ENCODE data around the gene FGL2.
A peak's percentile ranks its signal among the peaks of the same experiment; 100 is the strongest.
"Not testable (repeated sequence)": the region's sequence is repeated elsewhere in the genome, so short reads cannot be mapped to it uniquely, and the experiment has no call there.

The FGL2 gene

GRCh38 chr7:77199013-77199966 is at the start of gene FGL2:
Gene FGL2 (minus strand): TSS chr7:77199819. CDS start chr7:77199793, 26 bp downstream.
- DNase-seq (ENCODE audit: low read depth), result no peak

DNA sequence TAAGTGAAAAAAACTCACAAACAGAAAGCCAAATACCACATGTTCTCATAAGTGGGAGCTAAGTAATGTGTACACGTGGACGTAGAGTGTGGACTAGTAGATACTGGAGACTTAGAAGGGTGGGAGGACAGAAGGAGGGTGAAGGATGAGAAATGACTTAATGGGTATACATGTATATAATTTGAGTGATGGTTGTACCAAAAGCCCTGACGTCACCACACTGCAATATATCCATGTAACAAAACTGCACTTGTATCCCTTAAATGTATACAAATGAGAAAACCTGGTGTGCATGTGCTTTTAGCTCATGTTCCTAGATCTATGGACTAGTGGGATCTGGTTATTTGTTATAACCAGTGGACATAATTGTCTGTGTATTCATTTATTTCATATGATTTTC is 48.5 kb upstream of the FGL2 start:
- DNase-seq (ENCODE audit: low read depth), result no peak

DNA sequence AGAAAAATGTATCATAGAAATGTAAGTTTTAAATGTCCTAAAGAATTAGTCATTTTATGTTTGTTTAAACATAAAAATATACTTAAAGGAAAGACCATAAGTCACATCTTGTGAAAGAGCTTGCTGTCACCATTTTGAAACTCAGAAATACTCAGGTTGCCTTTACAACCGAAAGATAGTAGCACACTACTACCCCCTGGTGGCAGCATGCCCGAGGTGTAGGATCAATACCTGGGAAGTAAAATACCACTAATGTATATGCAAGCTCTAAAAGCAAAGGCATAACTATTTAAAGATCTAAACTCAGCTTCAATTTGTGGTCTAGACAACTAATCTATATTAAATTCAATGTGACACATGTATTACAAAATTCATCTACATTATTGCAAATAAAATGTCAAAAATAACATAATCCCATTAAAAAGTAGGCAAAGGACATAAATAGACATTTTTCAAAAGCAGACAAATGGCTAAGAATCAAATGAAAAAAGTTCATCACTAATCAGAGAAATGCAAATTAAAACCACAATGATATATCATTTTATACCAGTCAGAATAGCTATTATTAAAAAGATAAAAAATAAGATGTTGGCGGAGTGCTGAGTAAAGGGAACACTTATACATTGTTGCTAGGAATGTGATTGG is 47.7 kb upstream of the FGL2 start:
- DNase-seq (ENCODE audit: low read depth), result peak; percentile 70

DNA sequence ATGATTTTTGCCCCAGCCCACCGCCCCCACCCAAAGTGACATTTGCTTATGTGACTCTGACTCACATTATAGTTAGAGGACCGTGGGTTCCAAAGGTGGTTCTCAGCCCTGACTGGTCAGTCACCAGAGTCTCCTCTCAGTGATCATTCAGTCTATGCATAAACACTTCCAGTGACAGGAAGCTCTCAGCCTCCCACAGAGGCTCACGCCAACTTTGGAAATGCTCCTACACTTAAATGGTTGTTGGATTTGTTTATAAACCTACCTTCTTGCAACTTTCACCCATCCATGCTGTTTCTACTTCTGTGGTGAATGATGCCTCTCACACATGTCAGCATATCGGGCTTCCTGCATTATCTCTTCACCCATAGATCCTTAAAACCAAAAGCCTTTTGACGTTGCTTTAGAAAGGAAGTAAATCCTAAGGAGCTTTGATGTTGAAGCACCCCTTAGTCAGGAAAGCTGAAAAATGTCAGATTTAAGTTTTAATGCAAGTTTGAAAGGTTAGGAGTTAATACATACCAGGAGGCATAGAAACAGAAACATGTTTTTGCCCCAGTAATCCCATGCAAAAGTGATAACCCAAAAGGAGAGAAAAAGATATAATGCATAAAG is 46.5 kb upstream of the FGL2 start:
- no peak for DNase-seq (ENCODE audit: low read depth)

DNA sequence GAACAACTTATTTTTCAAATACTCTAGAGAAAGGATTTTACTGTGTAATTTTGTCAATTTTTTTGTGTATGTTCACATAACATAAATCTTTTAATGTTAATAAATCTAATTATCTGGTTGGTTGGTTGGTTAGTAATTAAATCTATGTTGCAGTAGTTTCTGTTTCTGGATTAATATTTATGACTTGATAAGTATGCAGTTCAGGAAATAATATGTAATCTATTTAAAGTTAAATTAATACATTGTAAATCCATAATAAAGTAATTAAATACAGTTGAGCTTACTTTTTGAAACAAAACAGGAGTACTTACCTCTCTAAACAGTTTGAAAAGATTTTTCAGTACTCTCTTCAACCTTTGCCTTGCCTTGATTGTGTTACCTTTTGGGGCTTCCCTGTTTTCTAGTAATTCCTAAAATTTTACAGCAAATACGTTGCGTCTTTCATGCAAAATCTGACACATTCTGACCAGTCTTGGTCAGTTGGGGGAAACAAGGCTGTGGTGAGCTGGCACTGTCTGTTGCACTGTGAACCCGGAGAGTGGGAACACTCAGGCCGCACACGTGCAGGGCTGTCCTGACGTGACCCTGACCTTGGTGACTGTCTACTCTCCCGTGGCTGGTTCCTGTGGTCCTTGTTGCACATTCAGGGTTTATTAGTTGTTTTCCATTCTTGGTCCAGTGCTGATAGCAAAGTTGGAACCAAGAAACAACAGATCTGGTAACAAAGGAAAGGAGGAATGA is 45.6 kb upstream of the FGL2 start:
- no peak for DNase-seq (ENCODE audit: low read depth)

- no peak for DNase-seq (ENCODE audit: low read depth)
Measured at GRCh38 chr7:77244222-77244934, 44.8 kb upstream of the FGL2 start.

- no peak for DNase-seq (ENCODE audit: low read depth)
Measured at GRCh38 chr7:77242554-77242953, 42.9 kb upstream of the FGL2 start.

GRCh38 chr7:77242068-77242467 is 42.4 kb upstream of the FGL2 start:
- DNase-seq (ENCODE audit: low read depth), result no peak

GRCh38 chr7:77239471-77239870 is 39.9 kb upstream of the FGL2 start:
- no peak for DNase-seq (ENCODE audit: low read depth)

GRCh38 chr7:77238703-77239136 is 39.1 kb upstream of the FGL2 start:
- no peak for DNase-seq (ENCODE audit: low read depth)

DNA sequence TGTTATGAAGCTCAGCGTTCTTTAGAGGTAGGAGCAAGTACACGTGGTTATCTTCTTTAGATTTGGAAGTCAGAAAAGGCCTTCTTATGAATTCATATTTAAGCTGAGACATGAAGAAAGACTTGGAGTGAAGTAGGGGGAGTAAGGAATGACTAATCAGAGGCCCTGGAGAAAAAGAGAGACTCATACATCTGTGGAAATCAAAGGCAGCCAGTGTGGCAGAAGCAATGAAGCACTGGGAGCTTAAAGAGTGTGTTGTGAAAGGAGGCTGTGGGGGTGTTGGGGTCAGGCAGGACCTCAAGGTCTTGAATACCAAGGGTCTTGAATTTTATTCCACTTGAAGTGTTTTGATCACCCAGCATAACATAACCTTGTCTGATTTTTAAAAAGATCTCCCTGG is 35.7 kb upstream of the FGL2 start:
- DNase-seq (ENCODE audit: low read depth), result no peak

DNA sequence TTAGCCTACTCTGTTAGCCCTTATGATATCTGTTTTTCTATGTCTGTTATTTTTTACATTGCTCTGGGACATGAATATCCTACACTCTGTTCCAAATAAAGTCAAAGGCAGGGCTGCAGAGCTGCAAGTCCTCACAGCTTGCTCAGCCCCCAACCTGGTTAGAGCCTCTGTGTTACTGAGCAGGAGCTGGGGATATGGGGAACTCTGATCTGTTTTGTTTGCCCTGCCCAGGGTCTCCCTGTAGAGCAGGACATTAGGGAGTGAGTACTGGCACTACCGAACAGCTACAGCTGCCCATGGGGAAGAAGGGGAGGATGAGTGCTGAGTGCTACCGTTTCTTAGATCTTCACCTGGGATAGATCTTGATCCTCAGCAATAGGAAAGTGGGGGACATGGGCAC is 32.8 kb upstream of the FGL2 start:
- DNase-seq (ENCODE audit: low read depth), result no peak

DNA sequence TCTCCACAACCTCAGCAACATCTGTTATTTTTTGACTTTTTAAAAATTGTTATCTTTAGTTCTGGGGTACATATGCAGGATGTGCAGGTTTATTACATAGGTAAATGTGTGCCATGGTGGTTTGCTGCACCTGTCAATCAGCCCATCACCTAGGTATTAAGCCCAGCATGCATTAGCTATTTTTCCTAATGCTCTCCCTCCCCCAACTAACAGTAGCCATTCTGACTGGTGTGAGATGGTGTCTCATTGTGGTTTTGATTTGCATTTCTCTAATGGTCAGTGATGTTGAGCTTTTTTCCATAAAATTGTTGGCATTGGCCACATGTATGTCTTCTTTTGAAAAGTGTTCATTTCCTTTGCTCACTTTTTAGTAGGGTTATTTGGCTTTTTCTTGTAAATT is 29.2 kb upstream of the FGL2 start:
- DNase-seq (ENCODE audit: low read depth), result not testable (repeated sequence)

DNA sequence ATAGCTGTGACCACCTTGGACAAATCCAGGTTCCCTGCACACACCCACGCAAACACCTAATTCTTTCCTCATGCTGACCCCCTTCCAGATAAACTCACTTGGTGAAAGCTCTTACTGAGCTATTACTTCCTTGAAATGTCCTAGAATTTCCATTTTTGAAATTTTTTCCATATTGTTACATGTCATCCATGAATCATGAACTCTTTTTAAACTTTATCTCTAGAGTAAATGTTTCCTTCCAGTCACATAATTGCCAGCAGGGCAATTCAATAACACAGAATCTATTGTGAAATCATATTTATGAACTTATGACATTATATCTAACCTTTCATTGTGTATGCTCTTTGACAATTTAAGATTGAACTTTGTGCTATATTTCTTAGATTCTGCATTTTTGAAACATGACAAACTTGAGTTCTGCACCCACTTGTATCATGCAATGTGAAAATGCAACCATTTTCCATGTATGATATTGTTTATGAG is 26.8 kb upstream of the FGL2 start:
- no peak for DNase-seq (ENCODE audit: low read depth)

- no peak for DNase-seq (ENCODE audit: low read depth)
Measured at GRCh38 chr7:77223261-77223660, 23.6 kb upstream of the FGL2 start.

DNA sequence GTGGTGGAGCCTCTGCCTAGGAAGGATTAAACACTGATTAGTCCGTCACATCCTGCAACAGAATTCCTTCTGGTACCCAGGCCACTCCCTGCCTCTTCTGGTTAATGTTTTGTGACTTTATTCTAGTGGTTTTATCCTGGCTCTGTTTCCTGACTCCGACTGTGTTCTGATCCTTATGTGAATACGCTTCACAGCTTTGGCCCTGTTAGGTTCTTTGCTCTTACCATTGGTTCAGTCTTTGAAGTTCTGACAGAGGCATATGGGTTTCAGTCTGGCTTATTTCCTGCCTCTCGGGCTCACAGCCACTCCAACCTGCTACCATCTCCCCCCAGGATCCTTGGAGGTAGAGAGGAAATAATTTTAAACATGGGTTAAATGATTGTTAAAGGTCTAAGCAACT is 23.2 kb upstream of the FGL2 start:
- DNase-seq (ENCODE audit: low read depth), result no peak

- DNase-seq (ENCODE audit: low read depth), result no peak
Measured at GRCh38 chr7:77222065-77222464, 22.4 kb upstream of the FGL2 start.

GRCh38 chr7:77219701-77220331 is 20.2 kb upstream of the FGL2 start:
- not testable (repeated sequence) for DNase-seq (ENCODE audit: low read depth)

- DNase-seq (ENCODE audit: low read depth), result no peak
Measured at GRCh38 chr7:77217474-77218185, 18.0 kb upstream of the FGL2 start.

DNA sequence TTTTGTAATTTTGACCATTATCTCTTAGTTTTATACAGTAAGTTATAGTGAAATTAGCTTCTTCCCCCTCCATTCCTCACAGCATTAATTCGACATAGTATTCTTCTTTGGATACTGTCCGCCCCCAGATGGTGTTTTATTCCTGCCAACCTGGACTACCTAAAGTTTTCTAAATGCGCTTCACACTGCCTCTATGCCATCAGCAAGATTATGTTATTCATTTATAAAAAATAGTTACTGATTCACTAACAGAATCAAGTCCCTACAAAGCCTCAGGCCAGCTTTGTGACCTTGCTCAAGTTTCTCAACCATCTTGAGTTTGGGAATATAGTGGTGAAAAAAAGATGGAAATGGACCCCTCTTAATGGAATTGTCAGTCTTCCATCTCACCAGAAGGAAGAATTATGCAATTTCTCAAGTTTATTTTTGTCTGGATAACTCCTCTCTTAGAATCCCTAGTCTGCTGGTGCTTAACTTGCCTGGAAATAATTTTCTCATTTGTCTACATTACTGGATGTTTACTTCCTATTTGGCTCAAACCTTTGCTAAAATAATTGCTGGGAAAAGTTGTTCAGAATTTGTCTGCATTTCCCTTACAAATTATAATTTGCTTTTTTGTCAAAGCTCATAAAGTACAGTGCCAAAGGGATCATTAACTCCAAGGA is 16.7 kb upstream of the FGL2 start:
- DNase-seq (ENCODE audit: low read depth), result no peak

Data from activated T-helper 1 cell treated with Interleukin-2 at 50 U/mL for 16 hours (primary cell).